Stimulated activated CD8-positive, alpha-beta memory T cell treated with anti-CD3 and anti-CD28 coated beads, Interleukin-15, amount 100 ng/mL, for 4 hours (primary cell): ENCODE measurements around the gene LBP.
"Not testable (repeated sequence)": the region's sequence is repeated elsewhere in the genome, so short reads cannot be mapped to it uniquely, and the experiment has no call there.

Experiments used
- DNase-seq, 2 donors: peaks; one replicate each; pipeline ENCODE4 v3.0.0-alpha.2; 2020; ENCODE audit warnings: low read depth in 2 of 2

Gene LBP

GRCh38 chr20:38349856-38350255 is 3.6 kb downstream of the LBP start:
- DNase-seq = no peak

GRCh38 chr20:38350879-38351775 is 4.8 kb downstream of the LBP start:
- DNase-seq = no peak

- DNase-seq = no peak
Measured at GRCh38 chr20:38353316-38353715, 7.0 kb downstream of the LBP start.

DNA sequence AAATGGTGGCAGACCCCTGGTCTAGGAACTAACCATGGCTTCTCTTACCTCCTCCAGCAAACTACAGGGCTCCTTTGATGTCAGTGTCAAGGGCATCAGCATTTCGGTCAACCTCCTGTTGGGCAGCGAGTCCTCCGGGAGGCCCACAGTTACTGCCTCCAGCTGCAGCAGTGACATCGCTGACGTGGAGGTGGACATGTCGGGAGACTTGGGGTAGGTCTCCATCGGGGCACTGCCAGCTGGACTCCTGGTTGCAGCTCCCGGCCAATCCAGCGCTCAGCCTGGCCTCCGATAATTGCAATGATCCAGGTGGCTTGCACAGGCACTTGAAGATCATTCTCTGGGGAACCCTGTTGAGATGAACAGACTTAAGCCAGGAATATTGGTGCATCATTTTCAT is 7.9 kb downstream of the LBP start:
- no peak for DNase-seq

GRCh38 chr20:38355161-38356012 is 9.1 kb downstream of the LBP start:
- no peak for DNase-seq

DNA sequence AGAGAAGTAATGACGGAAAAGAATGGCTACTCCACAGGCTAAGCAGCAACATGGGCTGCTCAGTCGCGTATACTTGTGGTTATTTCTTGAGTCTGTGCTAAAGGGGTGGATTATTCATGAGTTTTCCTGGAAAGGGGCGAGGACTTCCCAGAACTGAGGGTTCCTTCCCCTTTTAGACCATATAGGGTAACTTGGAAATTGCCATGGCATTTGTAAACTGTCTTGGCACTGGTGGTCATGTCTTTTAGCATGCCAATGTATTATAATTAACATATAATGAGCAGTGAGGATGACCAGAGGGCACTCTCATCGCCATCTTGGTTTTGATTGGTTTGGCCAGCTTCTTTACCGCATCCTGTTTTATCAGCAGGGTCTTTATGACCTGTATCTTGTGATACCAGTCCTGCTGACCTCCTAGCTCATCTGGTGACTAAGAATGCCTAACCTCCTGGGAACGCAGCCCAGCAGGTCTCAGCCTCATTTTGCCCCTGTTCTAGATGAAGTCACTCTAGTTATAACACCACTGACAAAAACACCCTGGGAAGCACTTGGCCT is 11.4 kb downstream of the LBP start:
- DNase-seq = no peak

DNA sequence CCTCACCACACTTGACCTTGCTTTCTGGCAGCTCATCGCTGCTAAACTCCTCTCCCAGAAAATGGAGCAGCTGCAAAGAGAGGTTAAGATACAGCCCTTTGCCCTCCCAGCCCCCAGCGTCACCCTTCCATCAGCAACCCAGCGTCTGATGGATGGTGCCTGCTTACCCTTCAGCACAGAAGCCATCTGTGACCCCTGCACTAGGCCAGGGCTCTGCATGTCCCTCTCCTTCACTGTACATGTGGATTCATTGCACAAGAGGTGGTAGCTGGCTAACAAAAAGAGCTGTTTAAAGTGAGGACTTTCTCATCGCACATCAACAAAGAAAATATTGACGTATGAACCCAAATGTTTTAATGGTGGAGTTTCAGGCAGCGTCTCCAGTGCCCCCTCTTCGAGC is 12.3 kb downstream of the LBP start:
- DNase-seq = no peak

DNA sequence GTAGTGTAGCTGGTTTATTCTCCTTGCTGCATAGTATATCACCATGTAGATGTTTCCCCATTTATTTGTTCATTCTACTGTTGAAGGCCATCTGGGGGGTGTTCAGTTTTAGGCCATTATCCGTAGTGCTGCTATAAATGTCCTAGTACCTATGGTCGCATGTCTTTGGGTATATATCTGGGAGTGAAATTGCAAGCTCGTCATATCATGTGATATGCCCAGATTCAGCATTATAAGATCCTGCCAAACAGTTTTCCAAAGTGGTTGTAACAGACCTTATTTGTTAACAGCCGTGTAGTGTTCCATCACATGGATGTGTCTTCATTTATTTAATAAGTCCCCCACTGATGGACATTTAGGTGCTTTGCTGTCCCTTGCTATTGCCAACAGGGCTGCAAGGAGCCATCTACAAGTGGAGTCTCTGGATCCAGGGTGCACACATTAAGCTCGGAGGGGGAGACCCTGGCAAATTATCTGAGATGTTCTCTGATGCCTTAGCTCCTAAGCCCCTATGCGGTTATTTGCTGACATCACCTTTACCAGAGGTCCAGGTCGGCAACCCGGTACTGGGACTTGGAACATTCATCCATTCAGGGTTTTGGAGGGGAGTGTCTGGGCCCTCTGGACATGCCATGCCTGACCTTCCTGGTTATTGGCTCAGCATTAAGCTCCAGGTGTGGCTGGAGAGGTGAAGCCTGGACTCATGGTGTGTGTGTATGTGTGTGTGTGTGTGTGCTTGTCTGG is 16.9 kb downstream of the LBP start:
- no peak for DNase-seq

DNA sequence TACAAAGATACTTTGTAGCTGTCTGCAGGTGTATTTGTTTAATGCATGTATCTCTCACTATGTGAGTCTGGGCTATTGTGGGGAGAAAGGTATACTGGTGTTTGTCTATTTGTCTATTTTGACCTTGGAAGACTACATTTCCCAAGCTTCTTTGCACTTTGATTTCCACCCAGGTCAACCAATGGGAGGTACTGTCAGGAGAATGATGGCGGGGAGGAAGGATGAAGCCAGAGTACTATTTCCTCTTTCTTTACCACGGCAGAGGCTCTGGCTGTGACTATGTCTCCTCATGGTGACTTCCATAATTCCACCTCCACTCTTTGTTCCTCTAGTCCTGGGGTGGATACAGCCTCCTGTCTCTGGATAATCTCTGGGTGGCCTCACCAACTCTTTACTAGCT is 23.1 kb downstream of the LBP start:
- no peak for DNase-seq

DNA sequence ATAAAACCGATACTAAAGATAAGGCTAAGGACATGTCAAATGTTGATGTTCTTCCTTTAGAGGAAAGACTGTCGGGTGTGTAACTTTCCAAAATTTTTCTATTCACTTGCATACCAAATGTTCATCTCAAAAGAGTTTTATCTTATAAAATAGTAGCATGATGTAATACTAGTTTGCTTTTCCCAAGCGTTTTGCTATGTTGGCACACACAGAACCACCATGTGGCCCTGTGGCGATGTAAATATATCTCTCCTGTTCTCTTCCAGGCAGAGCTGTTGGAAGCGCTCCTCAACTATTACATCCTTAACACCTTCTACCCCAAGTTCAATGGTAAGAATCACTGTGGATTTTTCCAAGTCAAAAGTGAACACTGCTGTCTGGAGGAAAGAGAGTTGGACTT is 26.5 kb downstream of the LBP start:
- no peak for DNase-seq

DNA sequence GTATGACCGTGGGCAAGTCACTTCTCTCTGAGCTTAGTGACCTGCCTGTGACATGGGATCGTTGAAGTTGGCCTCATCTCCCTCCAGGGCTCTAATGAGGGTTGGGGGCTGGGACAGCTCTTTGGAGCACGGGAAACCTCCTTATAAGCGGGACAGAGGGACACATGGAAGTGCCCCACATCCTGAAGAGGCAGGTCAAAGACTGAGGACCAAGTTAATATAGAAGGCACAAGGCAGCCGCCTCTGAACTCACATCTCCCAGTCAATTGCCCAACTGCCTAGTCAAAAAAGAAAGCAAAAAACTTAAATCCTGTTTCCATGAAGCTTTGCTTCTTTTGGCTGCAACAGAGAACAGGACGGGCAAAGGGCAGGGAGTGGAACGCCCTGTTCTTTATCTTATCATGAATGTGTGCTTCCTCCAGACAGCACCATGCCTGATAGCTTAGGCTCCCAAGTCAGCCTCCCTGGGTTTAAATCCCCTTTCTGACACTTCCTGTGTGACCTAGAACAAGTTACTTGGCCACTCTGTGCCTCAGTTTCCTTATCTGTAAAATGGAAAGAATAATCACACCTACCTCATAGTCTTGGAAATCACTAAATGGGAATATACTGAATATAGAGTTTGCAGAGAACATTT is 27.1 kb downstream of the LBP start:
- DNase-seq = no peak

GRCh38 chr20:38373898-38374297 is 27.6 kb downstream of the LBP start:
- DNase-seq = no peak

DNA sequence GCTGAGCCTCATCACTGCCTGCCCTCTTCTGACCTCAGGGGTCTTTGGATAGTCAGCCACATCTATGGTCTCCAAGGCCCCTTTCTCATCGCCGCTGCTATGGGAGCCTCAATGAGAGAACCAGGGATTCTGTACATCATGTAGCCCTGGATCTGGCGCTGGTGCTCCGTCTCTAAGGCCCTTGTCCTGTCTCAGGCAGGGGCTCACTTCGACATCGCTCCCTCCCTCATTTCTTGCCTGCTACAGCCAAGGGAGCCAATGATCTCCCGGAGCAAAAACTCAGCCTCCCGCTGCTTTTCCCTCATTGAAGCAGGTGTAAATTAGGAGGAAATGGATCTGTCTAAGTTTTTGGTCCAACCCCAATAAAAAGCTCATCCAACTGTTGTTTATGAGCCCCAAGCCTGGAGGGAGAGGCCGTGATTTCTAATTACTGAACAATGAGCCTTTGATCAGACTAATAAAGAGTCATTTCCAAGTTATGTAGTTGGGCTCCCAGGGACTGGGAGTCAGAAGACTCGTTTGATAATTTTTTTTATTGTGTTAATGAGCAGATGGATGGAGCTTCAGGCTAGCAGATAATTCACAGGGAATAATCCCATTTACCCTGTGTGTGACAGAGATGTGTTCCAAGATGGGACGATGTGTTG is 30.9 kb downstream of the LBP start:
- no peak for DNase-seq

- not testable (repeated sequence) for DNase-seq
Measured at GRCh38 chr20:38377838-38378237, 31.6 kb downstream of the LBP start.

- DNase-seq = no peak
Measured at GRCh38 chr20:38383147-38383546, 36.9 kb downstream of the LBP start.

- DNase-seq = no peak
Measured at GRCh38 chr20:38386004-38386403, 39.7 kb downstream of the LBP start.

GRCh38 chr20:38386851-38387250 is 40.6 kb downstream of the LBP start:
- DNase-seq = no peak

GRCh38 chr20:38387953-38388352 is 41.7 kb downstream of the LBP start:
- no peak for DNase-seq

GRCh38 chr20:38392356-38392755 is 46.1 kb downstream of the LBP start:
- no peak for DNase-seq

- DNase-seq = no peak
Measured at GRCh38 chr20:38393259-38393658, 47.0 kb downstream of the LBP start.

DNA sequence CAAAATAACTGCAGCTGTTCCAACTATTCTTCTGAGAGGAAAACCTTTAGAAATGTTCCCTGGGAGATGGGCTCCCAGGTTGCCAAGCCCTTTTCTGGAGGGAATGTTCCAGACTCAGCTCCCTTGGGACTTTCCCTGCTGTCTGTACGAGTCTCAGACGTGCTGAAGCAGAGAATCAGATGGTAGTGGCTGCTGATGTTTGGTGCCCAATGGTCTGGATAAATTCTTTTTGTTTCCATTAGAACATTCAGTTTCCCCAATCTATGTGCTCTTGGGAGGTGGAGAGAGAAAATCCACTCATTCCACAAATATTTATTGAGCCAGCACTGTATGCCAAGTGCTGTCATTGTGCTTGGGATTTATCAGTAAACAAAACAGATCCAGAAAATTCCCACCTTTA is 48.9 kb downstream of the LBP start:
- no peak for DNase-seq
